Mammary epithelial cell (primary cell): ENCODE measurements around the gene IL24.

Experiments used
- CTCF ChIP-seq, 2 donors: IDR thresholded peaks in 1 of 2; conservative IDR thresholded peaks in 1 of 2; 2 replicates each; pipeline ENCODE4 v1.5.1; 2011 to 2012; ENCODE audit warnings: inconsistent platforms in 2 of 2, low read length in 2 of 2, mild to moderate bottlenecking in 2 of 2, control low read depth in 1 of 2, low read depth in 1 of 2; ENCODE audit not compliant: insufficient read depth in 1 of 2; ENCODE audit errors: extremely low read depth in 1 of 2
- EZH2 ChIP-seq: IDR thresholded peaks from 2 replicates; pipeline ENCODE4 v1.6.1; 2012; ENCODE audit warnings: low read length, inconsistent platforms, borderline replicate concordance

DNA sequence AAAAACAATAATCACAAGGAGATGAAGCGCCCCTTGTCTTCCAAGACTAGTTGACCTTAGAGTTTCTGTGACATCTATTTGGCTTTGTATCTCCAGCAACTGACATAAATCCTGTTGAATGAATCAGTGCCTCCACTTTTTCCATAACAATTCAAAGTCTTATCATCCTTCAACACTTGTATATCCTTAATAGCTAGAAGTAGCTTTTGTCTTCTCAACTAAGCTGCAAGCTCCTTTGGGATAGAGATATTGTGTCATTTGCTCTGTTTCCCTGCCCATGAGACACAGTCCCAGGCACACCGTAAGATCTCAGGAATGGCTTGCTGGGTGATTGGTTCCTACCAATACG, 43.3 kb downstream of the IL24 start:
- no peak for TF ChIP-seq CTCF (conservative IDR thresholded peaks at IDR 0.05 in 1 of 2, IDR thresholded peaks at IDR 0.05 in 1 of 2; ENCODE audit: extremely low read depth in 1 of 2, insufficient read depth in 1 of 2, low read depth in 1 of 2, low read length in 2 of 2)
- TF ChIP-seq EZH2: no peak
